ENCODE measurements around the gene DOHH.

DOHH gene

DNA sequence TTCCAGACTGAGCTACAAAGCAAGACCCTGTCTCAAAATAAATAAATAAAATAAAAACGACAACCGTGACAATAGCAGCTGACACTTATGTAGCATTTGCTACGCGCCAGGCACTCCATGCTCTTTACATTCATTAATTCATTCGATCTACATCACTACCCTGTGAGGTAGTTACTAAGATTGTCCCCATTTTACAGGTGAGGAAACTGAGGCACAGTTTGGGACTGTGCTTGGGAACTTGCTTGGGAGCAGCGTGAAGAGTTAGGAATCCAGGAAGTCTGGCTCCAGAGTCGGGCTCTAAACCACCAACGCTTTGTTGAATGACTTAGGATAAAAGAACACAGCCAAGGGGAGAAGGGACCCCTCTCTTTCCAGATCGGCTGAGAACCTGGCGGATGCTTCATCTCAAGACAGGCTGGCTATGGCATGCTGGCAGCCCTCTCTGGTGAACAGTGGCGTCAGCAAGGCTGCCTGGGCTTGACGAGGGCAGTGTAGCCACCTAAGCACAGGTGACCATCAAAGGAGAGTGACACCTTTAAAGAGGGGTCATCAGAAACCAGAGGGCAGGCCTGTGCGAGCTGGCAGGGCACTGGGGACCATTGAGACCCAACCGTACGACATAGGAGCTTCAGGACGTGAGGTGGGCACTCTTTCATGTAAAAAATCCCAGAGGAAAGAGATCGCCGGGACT, 591 bp downstream of the DOHH start:
- FAIRE-seq, result no peak

DNA sequence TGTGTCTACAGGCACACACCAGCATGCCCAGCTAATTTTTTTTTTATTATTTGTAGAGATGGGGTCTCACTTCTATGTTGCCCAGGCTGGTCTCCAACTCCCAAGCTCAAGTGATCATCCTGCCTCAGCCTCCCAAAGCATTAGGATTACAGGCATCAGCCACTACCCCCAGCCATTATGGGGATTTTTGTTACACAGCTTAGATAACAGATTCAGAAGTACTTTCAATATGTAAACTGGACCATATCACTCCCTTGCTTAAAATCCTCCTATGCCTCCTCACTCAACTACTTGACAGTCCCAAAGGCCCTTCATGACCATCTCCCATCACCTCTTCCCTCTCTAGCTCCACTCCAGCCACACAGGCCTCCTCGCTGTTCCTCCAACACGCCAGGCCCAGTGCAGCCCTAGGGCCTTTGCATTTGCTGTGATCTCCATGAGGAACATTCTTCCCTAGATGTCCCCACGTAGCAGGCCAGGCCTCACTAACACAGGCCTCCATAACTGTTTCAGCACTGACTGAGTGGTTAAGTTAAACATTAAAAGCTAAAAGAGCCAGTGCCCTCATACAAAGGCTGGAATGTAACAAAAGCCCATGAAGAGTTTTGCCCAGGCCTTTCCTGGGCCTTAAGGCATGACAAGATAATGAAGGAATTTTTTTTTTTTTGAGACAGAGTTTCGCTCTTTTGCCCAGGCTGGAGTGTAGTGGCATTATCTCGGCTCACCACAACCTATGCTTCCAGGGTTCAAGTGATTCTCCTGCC, 2.5 kb downstream of the DOHH start:
- no peak for FAIRE-seq

DNA sequence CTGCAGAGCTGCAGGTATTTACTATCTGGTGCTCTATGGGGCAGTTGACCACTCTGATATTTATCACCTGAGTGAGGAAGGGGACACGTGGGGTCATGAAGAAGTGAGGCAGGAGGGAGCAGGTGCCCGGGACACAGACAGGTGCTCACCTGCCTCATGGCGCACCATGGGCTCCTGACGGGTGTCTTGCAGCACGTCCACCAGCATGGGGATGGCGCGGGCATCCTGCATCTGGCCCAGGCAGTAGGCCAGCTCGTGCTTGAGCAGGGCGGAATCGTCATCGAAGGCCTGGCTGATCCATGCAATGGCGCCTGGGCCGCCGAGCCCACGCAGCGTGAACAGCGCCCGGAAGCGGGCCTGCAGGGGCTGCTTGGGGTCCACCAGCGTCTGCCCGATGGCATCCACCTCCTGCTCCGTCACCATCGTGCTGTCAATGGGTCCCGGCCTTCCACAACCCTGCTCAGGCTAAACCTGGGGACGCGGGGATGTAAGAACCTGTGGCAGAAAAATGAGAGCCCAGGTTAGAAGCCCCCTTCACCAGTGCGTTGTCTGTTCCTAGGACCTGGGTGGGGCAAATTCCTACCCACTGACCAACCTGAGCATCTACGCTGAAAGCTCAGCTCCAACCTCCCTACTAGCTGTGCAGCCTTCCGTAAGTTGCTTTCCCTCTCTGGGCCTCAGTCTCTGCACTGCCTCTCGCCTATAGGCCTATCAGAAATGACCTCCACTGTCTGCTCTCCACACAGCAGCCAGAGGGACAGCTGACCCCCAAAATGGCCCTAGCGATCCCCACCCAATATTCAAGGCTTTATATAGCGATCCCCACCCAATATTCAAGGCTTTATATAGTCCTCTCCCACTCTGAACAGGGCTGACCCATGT, 3.8 kb downstream of the DOHH start:
- no peak for FAIRE-seq

DNA sequence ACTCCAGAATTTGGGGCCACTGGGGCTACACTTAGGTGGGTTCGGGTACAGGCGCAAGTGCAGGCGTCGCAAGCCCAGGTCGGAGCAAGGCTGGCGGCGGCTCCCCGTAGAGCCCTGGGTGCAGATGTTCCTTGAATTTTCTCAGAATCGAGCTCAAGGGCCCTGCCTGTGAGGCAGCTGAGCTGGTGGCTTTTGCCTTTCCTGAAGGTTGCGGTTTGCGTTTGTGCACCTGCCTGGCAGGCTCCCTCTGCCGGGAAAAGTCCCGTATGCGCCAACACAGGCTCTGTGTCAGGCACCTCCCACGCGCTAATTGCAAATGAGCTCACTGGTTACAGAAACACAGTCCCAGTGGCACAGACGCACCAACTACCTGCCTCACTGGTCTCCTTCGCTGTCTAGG, 5.9 kb downstream of the DOHH start:
- no peak for FAIRE-seq

DNA sequence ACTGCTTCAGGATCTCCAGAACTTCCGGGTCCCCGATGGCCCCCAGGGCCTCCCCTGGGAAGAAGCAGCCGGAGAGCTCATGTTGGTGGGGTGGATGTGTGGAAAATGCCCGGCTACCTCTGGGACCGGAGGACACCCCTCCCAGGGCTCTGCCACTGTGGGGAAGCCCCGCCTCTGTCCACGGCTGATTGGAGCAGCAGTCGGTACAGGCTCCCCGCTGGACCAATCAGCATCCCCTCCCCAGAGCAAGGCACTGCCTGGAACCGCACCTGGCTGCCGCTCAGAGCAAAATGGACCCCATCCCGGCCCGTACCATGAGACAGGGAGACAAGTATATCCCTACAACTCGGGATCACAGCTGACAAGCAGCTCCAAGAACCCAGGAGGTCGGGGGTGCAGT, 6.4 kb downstream of the DOHH start:
- FAIRE-seq, result no peak

DNA sequence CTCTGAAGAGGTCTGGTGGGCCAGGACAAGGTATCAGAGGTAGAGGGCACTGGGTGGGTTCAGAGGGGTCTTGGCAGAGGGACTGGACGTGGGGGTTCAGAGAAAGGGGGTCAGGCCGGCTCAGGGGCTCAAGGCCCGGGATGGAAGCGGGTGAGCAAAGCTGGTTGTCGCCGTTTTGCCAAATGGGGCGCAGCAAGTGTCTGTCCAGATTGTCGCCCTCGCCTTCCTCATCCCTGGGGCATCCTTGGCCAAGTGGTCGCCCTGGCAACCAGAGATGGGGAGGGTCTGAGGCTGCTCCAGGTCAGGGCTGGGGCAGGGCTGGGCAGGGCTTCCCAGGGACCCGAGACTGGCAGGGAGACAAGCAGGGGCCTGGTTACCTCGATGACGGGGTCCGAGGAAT, 6.8 kb downstream of the DOHH start:
- FAIRE-seq, result no peak

DNA sequence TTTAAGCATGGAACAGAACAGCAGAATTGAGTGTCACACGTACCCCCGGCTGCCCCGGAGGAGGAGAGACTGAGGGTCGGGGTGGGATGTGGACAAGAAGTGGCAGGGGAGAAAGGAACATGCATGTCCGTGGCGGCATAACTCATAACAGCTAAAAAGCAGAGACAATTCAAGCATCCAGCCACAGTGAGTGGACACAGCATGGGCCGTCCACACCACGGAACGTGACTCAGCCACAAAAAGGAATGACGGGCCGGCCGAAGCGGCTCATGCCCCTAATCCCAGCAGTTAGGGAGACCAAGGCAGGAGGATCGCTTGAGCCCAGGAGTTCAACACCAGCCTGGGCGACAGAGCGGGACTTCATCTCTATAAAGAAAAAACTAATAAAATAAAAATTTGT, 7.6 kb downstream of the DOHH start:
- no peak for FAIRE-seq

DNA sequence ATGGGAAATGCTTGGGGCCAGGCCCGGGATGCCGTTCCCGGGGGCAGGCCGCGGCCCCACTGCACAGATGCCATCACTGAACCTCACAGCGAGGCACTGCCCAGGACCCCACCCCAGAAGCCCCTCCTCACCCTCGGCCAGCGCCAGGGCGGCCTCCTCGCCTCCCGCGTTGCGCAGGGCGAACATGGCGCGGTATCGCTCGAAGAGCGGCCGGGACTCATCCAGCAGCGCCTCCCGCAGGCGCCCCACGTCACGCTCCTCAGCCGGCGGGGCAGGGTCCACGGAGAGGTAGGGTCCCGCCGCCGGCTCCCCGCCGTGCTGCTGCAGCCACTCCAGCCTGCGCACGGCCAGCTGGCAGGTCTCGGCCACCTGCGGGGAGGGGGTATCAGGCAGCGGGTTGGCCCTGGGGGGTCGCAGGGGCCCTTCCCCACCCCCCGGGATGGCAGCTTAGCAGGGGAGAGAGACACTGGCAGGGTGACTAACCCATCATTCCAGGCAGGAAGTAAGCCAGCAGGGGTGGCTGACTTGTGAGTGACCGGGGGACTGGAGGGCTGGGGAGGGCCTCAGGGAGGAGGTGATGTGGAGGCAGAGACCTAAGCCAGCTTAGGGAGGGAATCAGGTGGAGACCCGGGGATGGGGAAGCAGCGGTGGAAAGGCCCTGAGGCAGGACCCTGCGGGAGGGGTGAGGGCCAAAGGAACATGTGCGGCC, 8.2 kb downstream of the DOHH start:
- FAIRE-seq, result no peak

DNA sequence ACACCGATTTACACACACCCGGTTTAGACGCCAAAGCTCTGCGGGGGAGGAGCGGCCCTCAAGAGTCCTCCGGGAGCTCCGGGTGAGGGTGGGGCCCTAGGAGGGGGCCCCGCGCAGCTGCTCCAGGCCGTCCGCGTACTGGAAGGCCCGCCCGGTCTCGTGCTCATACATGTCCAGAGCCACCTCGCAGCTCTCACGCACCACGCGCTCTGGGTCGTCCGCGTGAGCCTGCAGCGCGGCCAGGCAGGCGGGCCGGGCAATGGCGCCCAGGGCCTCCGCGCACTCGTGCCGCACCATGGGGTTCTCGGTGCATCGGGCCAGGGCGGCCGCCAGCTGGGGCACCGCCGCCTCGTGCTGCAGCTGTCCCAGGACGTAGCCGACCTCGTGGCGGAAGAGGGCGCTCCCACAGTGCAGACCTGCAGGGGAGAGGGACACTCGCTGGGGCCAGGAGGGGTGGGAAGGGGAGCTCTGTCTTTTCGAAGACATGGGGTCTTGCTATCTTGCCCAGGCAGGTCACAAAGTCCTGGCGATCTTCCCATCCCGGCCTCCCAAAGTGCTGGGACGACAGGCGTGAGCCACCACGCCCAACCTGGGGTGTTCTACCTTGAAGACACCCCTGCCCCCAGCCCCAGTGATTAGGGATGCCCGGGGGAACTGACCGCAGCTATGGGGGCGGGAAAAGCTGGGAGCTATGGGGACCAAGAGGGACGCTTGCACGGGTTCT, 8.9 kb downstream of the DOHH start:
- FAIRE-seq, result no peak

DNA sequence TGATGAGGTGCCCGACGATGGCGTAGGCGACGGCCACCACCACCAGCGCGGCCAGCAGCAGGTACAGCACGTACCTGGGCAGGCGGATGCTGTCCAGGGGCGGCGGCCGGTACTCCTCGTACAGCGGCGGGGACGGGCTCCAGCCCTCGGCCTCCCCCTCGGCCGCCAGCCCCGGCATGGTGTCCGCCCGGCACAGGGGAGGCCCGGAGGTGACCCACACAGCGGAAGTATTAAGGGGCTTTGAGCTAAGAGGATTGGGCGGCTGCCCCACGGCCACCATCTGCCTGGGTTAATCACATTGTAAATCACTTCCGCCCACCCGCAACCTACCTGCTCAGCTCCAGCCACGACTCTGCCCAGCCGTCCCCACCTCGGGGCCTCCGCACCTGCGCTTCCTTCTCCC, 17.2 kb downstream of the DOHH start, which contains the start of gene SMIM44:
Gene SMIM44, minus strand, starts transcription at position 216 of the 403 bp plus-strand sequence. Its CDS starts 38 bp downstream, at position 178.
- FAIRE-seq, result no peak

DNA sequence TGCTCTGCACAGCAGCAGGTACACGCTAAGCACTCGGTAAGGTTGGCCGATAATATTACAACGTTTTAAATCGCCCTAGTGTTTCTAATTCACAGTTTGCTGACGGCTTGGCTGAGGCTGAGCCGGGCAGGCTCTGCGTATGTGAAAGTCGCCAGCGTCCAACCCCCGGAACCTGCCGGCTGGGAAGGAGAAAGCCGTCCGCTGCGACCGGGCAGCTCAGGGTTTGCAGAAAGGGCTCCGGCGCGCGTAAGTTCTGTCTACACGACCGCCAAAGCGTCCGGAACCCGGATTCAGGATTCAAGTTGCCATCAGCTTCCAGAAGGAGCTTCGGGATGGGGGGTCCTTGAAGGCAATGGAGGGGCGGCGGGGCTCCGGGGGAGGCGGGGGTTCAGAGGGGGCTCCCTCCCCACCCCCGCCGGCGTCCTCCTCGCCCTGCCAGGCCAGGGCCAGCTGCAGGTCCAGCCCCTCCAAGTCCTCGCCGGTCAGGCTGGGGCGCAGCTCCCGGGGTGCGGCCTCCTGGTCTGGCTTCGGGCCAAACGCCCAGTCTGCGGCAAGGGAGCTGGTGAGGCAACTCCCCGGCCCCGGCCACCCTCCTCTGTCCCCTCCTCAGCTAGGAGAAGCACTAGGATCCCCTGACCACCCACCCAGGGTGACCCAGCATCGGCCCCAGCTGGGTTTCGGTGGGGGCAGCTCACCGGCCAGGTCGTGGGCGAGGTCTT, 17.8 kb downstream of the DOHH start:
- FAIRE-seq, result no peak

DNA sequence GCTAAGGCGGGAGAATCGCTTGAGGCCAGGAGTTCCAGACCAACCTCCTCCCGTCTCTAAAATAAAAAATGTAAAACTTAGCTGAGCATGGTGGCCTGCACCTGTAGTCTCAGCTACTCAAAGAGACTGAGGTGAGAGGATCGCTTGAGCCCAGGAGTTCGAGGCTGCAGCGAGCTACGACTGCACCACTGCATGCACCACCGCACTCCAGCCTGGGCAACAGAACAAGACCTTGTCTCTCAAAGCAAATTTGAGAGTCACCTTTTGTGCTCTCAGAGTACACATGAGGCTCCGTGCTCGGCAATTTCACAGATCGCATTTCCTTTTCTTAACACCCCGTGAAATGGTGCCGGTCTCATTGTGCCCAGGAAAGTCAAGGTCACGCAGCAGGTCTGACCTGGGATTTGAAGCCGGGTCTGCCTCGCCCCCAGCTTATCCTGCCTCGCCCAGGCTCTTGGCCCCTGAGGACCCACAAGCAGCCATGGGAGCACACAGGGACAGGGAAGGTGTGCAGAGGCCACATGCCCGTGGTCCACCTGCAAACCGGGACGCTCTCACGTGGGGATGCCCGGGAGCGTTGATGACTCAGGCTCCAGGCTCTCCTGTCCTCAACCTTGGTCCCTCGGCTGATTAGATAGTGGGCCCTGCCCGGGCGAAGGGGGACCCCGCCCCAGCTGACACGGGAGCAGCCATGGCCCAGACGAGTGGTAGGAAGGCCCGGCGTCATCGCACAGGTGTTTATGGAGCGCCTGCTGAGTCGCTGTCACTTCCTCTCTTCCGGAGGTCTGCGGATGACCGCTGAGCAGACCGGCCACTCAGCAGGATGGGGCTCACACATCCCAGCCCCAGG, 19.0 kb downstream of the DOHH start:
- FAIRE-seq, result no peak

DNA sequence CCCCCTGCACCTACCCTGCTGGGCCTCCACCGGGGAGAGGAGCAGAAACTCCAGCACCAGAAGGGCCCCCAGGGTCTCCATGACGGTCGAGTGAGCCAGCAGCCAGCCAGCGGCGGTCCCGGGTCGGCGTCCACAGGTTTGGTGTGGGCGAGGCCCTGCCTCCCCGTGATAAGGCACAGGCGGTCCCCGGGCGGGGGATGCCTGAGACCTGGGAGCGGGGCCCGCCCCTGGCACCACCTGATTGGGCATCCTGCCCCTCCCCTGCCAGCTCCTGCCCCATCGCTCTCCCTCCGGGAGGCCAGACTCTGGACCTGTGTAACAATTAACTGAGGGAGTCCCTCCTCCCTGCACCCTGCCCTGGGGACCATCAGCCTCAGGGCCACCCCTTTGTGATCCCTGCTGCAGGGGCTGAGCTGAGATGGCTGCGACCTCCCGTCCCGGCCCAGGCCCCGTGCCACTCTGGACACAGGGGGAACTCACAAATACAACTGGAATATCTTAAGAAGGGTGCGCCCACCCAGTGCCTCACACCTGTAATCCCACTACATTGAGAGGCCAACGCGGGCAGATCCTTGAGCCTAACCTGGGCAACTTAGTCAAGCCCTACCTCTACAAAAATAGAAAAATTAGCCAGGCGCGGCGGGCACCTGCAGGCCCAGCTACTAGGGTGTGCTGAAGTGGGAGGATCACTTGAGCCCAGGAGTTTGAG, 19.9 kb downstream of the DOHH start, which contains the start of gene SMIM24:
Gene SMIM24, minus strand, starts transcription at position 143 of the 709 bp plus-strand sequence. Its CDS starts 62 bp downstream, at position 81.
- no peak for FAIRE-seq

DNA sequence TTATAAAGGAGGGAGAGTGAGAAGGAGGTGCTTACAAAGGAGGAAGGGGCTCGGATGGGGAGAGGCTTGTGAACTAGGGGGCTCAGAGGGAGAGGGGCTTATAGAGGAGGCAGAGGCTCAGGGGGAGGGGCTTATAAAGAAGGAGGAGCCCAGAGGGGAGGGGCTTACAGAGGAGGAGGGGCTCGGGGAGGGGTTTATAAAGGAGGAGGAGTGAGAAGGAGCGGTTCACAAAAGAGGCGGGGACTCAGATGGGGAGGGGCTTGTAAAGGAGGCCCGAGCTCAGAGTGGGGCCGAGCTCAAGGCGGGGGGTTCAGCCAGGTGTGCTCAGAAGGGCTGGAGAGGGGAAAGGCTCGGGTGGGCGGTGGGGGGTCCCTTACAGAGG, 20.6 kb downstream of the DOHH start:
- no peak for FAIRE-seq

DNA sequence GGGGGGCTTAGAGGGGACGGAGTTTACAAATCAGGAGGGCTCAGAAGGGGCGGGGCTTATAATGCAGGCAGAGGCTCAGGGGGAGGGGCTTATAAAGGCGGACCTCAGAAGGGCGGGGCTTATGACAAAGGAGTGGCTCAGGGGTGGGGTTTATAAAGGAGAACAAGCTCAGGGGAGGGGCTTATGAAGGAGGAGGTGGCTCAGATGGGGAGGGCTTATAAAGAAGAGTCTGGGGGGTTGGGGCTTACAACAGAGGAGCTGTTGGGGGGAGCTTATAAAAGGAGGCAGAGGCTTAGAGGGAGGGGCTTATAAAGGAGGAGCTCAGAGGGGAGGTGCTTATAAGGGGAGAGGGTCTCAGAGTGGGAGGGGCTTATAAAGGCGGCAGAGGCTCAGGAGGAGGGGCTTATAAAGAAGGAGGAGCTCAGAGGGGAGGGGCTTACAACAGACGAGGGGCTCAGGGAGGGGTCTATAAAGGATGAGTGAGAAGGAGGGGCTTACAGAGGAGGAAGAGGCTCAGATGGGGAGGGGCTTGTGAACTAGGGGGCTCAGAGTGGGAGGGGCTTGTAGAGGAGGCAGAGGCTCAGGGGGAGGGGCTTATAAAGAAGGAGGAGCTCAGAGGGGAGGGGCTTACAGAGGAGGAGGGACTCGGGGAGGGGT, 21.2 kb downstream of the DOHH start:
- no peak for FAIRE-seq

DNA sequence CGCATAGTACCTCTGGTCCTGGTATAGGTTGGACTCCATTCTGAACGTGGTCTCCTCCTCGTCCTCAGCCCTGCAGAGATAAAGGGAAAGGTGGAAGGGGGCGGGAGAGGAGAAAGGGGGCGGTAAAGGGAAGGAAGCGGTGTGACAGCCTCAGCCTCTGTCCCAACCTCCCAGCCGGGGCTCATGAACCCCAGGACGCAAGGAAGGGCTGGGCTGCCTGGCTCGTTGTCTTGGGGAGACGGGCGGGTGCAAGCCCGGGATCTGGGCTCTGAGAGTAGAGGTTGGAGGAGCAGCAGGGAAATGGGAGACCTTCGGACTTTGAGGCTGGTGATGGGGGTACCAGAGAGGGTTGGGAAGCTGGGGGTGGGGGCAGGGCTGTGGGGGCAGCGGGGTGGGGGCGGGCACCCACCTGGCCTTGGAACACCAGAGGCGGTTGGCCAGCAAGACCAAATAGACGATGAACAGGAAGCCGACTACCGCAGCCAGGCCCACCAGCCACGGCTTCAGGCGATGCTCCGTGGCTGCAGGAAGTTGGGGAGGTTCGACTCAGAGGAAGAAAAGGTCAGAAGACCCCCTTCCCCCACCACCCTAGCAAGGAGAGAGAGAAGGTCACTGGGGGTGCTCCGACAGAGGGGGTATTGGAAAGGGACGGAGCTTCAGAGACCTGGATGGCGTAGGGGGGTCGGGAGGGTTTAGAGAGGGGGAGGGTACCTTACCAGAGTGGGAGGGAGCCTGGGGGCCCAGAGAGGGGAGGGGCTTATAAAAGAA, 21.9 kb downstream of the DOHH start:
- no peak for FAIRE-seq

DNA sequence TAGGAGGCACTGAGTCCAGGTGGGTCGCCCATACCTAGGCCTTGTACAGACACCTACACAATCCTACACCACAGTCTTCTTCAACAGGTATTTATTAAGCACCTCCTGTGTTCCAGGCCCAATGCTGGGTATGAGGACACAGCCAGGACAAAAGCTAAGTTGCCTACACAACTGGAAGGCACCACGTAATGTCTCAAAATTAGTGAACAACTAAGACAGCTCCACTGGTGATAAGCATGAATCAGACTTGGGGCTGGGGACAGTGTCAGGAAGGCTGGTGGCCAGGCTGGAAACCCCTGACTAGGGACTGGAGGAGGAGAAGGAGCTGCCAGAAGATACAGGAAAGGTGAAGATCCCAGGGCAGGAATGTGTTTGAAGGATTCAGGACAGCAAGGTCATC, 22.5 kb downstream of the DOHH start:
- no peak for FAIRE-seq

DNA sequence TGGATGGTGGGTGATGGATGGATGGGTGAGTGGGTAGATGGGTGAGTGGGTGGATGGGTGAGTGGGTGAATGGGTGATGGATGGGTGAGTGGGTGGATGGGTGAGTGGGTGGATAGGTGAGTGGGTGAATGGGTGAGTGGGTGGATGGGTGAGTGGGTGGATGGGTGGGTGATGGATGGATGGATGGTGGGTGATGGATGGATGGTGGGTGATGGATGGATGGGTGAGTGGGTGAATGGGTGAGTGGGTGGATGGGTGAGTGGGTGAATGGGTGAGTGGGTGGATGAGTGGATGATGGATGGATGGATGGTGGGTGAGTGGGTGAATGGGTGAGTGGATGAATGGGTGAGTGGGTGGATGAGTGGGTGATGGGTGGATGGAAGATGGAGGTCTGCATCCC, 23.0 kb downstream of the DOHH start:
- FAIRE-seq, result no peak
